T1000 (cell line): ENCODE data around the gene PPTC7.
A peak's percentile ranks its signal among the peaks of the same experiment; 100 is the strongest.
"Not testable (repeated sequence)": the region's sequence is repeated elsewhere in the genome, so short reads cannot be mapped to it uniquely, and the experiment has no call there.

Source experiments
- DNase-seq: peaks from one replicate; lab custom pipeline; 2025; ENCODE audit warnings: mixed read lengths; lab: John Stamatoyannopoulos, UW

PPTC7 gene

GRCh38 chr12:110536834-110537604, 46.1 kb downstream of the PPTC7 start:
- DNase-seq = no peak

- DNase-seq = no peak
These were observed 48.3 kb downstream of the PPTC7 start for GRCh38 chr12:110534811-110535210.

GRCh38 chr12:110533607-110534006, 49.5 kb downstream of the PPTC7 start:
- DNase-seq = no peak

- no peak for DNase-seq
These were observed 50.5 kb downstream of the PPTC7 start for GRCh38 chr12:110532644-110533043.

GRCh38 chr12:110531741-110532333, 51.3 kb downstream of the PPTC7 start:
- DNase-seq = no peak

- DNase-seq = no peak
These were observed 52.6 kb downstream of the PPTC7 start for GRCh38 chr12:110530511-110530910.

GRCh38 chr12:110528277-110528839, 54.8 kb downstream of the PPTC7 start:
- DNase-seq = no peak

GRCh38 chr12:110520876-110521712, 62.0 kb downstream of the PPTC7 start:
- DNase-seq = not testable (repeated sequence)

GRCh38 chr12:110518014-110518413, 65.1 kb downstream of the PPTC7 start:
- DNase-seq = not testable (repeated sequence)

GRCh38 chr12:110516995-110517394, 66.1 kb downstream of the PPTC7 start:
- DNase-seq = no peak

- no peak for DNase-seq
These were observed 68.8 kb downstream of the PPTC7 start for GRCh38 chr12:110514363-110514762.

- no peak for DNase-seq
These were observed 69.3 kb downstream of the PPTC7 start for GRCh38 chr12:110513842-110514241.

GRCh38 chr12:110508071-110508586, 75.0 kb downstream of the PPTC7 start:
- no peak for DNase-seq

- no peak for DNase-seq
These were observed 77.8 kb downstream of the PPTC7 start for GRCh38 chr12:110505332-110505731.

GRCh38 chr12:110503432-110503831, 79.7 kb downstream of the PPTC7 start:
- DNase-seq = no peak

GRCh38 chr12:110501752-110502738, 81.1 kb downstream of the PPTC7 start, which contains the start of the genes RAD9B and VPS29:
Gene RAD9B, plus strand, starts transcription at chr12:110502331. Its CDS starts 7 bp downstream, at chr12:110502338.
Gene VPS29, minus strand, starts transcription at chr12:110502111. Its CDS starts 60 bp downstream, at chr12:110502051.
- peak; percentile 95 for DNase-seq

GRCh38 chr12:110501399-110501751, 81.7 kb downstream of the PPTC7 start:
- DNase-seq = peak; percentile 36

GRCh38 chr12:110498984-110499706, 84.0 kb downstream of the PPTC7 start:
- DNase-seq = no peak
